CD4-positive, alpha-beta T cell treated with Interferon gamma for 1 hour (primary cell): ENCODE measurements around the gene MFAP4.

ENCODE experiments used
- DNase-seq: peaks from one replicate; pipeline ENCODE4 v3.0.0-alpha.2; 2020

The MFAP4 gene

DNA sequence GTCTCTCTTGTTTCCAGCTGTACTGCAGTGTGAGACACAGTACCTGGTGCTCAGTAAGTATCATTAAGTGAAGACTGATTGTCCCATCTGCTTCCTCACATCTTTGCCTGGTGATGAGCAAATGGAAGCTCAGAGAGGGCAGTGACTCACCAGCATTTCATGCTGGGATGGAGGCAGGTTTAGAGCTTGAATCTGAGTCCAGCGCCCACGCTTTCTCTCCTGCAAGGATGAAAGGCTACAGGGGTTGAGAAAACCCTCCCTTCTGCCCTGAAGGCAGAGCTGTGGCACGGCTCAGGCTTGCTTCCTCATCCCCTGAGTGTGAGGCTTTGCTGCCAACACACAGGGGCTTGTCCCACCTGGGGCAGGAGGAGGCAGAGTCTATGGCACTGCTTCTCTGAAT lies 22.5 kb upstream of the MFAP4 start:
- DNase-seq = no peak

DNA sequence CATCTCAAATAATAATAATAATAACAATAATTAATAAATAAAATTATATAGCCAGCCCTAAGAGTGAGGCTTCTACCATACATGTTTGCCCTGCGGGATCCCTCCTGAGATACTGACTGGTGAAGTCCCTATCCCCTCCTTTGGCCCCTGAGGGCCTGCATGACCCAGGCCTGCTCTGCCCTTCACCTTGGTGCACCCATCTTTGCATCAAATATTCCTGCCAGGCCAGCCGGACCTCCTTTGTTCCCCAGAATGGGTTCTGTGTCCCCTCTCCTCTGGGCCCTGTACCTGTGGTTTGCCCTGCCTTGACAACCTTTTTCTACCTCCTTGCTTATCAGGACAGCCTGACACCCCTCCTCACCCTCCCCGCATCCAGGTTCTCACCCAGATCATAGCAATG lies 22.1 kb upstream of the MFAP4 start:
- no peak for DNase-seq

DNA sequence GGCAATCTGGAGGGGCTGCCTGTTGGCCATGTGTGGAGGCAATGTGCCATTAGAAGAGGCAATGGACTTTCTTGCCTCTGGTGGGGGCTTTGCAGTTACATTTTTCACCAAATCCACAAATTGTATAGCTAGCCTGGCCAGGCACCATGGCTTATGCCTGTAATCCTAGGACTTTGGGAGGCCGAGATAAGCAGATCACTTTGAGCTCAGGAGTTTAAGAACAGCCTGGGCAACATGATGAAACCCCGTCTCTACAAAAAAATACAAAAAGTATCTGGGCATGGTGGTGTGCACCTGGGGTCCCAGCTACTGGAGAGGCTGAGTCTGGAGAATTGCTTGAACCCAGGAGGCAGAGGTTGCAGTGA lies 21.3 kb upstream of the MFAP4 start:
- DNase-seq = no peak

DNA sequence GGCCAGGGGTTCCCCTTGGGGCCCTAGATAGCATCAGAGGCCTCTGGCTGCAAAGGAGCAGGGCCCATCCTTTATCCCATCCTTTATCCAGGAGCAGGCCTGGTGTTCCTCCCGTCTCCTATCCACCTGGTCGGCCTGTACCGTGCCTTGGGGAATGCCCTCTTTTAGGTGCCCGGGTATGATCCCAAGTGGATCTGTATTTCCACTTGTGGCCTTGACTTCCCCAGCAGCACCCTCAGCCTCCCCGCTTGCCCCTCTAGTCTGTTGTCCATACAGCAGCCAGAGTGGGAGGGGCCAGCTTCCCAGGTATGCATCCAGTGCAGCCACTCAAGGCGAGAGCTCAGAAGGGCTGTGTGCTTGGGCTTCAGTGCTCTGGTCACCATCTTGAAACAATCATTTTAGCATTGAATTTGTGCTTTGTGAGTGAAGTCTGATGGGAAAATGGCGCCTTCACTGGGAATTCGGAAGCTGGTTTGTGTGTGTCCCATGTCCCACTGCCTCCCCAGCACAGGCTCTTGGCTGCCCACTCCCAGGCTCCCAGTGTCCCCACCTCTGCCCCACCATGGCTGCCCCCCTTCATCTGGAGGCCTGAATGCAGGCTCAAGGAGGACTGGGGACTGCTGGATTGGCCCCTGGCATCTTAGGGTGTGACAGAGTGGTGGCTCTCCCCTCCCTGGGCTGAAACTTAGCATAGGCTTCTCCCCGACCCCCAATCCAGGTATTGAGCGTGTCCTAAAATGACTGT lies 20.8 kb upstream of the MFAP4 start:
- no peak for DNase-seq

GRCh38 chr17:19405114-19405513 lies 18.1 kb upstream of the MFAP4 start:
- no peak for DNase-seq

DNA sequence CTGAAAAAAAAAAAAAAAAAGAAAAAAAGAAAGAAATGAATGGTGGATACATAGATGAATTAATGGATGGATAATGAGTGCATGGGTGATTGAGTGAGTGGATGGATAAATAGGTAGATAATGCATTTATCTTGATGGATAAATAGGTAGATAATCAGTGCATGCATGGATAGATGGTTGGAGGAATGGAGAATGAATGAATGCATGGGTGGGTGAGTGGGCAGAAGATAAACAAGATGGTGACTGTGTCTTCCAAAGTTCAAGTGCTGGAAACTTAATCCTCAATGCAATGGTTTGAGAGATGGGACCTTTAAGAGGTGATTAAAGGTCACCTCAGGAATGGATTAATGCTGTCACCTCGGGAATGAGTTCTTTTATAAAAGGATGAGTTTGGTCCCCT lies 17.3 kb upstream of the MFAP4 start:
- no peak for DNase-seq

DNA sequence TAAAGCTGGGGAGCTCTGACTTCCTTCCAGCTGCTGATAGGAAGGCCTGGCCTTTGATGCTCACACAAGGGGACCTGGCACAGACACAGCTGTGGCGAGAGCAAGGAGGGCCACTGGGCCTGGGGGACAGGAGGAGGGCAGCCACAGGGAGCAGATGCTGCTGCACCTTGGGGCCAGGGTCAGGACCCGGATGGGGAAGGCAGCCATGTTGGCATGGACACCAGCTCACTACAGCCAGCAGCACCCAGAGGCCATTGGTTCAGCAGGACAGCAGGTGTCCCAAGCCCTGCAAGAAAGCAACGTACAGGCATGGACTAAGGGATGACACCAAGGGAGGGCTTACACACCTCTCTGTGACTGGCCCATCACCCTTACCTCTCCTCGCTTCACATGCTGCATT lies 16.0 kb upstream of the MFAP4 start:
- DNase-seq = no peak

DNA sequence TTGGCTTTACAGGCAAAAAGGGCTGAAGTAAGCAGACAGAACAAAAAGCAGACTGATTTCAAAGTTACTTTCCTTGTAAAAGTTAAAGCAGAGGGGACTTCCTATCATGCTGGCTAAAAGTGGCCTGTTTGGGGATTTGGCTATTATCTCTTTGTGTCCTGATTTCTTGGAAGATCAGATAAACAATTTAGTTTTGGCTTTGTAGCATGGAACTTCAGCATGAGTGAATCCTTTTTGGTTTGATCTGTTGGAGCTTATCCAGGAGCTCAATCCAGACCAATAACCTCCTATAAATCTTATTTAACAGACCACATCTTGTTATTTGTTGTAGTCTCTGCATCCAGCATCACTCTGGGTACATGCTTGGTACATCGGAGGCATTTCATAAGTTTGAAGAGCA lies 15.2 kb upstream of the MFAP4 start:
- no peak for DNase-seq

DNA sequence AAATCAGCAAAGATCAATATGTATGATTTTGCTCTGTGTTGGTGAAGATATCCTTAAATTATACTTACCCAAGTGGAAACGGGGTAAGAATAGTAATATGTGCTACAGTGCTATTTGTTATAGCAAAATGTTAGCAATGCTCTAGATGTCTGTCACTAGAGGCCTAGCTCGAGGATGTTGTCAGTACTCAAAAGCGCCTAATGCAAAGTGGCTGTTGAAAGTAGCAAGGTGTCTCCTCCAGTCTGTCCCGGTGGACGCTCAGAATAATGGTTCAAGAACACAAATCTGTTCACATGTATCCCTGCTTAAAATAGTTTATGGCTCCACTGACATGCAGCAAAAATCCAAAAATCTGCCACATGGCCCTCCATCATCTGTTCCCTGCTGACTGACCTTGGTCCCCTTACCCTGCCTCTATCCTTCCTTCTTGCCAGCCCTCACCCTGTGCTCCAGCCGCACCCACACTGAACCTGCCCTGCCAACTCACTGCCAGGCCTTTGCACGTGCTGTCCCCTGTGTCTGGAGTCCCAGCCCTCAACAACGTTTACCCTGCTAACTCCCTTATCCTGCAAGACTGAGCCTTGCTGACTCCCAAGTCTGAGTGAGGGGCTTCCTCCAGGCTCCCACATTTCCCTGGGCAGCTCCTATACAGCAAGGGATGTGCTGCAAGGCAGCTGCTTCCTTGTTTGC lies 14.5 kb upstream of the MFAP4 start:
- DNase-seq = no peak

GRCh38 chr17:19399750-19400450 lies 12.9 kb upstream of the MFAP4 start:
- no peak for DNase-seq

DNA sequence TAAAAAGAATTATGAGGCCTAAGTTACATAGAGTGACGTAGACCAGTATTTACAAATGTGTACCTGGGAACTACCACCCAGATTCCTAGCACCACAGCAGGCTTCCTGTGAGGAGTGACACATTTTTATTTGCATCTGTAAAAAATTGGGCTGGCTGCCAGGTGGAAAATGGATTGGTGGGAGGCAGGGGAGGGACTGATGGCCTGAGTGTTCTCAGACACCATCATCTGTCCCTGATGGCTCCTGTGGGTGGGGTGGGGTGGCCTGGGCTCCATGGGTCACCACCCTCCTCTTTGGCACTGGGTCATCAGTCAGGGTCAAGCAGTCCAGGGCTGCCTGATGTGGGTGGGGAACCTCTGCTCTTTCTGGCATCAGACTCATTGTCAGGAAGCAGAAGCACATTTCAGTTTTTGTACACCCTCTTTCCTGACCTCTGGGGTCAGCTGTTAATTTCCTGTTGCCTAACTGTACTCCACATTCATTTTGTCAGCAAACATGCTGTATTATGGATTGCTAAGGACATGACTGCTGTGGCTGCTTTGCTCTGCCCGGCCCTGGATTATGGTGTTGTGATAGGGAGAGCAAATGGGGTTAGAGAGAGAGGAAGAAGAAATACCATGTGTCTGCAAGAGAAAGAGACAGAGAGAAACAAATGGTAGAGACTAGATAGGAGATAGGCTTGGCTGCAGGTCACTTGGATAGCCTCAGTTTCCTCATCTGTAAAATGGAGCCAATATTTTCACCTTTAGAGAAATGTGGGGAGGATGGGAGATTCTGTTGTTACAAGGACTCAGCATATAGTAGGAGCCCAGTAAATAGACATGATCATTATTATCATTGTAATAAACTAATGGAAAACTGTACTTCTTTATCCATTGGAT lies 11.6 kb upstream of the MFAP4 start:
- DNase-seq = peak; percentile 60

- DNase-seq = no peak
Measured at GRCh38 chr17:19397556-19398041, 10.6 kb upstream of the MFAP4 start.

DNA sequence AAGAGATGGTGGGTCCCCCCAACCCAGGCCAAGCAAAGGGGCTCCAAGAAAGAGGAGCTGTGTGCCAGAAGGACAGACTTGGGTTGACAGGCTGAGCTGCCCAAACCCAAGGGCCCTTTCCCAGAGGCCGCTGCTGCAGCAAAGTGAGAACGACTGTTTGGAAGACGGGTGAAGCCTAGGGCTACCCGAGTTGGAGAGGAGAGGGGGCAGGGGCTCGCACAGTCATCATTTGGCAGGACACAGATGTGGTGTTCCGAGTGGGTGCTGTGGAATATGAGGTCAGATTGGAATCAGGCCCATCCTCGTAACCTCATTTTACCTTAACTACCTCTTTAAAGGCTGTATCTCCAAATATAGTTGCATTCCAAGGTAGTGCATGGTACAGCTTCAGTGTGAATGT lies 5.3 kb upstream of the MFAP4 start:
- DNase-seq = no peak

DNA sequence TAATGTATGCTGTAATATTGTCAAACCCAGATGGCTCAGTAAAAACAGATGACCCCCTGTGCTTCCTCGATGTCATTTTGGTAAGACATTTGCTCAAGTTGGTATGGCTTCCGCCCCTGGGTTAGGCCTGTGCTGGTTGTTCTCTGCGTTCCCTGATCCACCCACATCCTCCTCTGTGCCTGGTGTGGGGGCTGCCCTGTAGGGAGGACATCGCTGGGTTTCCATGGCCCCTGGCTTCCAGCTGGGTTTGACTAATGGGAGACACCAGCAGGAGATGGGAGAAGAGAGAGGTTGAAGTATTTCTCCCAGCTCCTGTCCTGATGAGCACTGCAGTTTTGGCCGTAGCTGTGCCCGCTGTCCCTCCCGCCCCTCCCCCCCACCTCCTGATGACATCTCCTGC lies 4.4 kb upstream of the MFAP4 start:
- DNase-seq = no peak

GRCh38 chr17:19390951-19391350 lies 4.0 kb upstream of the MFAP4 start:
- no peak for DNase-seq

- DNase-seq = no peak
Measured at GRCh38 chr17:19388791-19389785, 2.1 kb upstream of the MFAP4 start.

GRCh38 chr17:19387921-19388521 lies 1.0 kb upstream of the MFAP4 start:
- no peak for DNase-seq

DNA sequence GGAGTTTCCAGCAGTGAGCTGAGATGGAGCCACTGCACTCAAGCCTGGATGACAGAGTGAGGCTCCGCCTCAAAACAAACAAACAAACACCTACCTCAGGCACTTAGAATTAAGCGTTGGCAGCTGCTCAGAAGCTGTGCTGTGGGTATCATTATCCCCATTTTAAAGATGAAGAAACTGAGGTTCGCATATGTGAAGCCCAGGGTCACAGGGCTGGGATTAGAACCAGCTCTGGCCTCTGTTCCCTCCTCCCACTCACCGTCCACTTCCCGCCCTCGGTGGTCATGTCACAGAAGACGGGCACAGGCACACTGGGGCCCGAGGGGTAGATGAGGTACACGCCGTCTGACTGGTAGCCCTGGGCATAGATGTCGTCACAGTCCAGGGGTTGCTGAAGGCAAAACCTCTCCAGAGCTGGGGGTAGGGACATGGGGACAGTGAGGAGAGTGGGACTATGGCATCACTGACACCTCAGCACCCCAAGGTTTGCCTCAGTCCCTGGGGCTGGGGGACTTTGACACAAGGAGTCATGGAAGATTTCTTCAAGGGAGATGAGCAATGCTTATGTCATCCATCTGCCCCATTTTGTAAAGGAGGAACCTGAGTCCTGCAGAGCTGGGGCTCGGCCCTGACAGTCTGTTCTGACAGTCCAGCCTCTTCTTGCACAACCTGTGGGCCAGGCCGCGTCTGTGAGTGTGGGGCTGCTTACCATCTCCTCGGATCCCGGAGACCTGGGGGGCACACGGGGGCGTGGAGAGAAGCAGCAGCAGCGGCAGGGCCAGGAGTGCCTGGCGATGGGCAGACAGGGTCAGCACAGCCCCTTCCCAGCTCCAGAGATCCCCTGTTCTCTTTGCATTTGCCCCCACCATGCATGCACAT lies 700 bp downstream of the MFAP4 start:
- peak; percentile 70 for DNase-seq

GRCh38 chr17:19385521-19385983 lies 1.4 kb downstream of the MFAP4 start:
- DNase-seq = no peak
